Renal cortical epithelial cell (primary cell): ENCODE data around the gene GMPR. TPM values are rescaled to one million over a fixed set of nuclear protein-coding genes. Genes with fewer than 3 reads are reported as not detected.

Experiments used
- DNase-seq: peaks from one replicate; pipeline ENCODE4 v3.0.0-alpha.2; 2011; ENCODE audit warnings: low read depth
- total RNA-seq: library from RNA; depleted of rRNA; stranded (reverse); fragments of >200 nt; gene quantifications from 2 replicates; pipeline ENCODE4 v1.2.3, GENCODE V29; 2014

Gene GMPR
- total RNA-seq, 1 donor from 2014 or later: 9.5 TPM

DNA sequence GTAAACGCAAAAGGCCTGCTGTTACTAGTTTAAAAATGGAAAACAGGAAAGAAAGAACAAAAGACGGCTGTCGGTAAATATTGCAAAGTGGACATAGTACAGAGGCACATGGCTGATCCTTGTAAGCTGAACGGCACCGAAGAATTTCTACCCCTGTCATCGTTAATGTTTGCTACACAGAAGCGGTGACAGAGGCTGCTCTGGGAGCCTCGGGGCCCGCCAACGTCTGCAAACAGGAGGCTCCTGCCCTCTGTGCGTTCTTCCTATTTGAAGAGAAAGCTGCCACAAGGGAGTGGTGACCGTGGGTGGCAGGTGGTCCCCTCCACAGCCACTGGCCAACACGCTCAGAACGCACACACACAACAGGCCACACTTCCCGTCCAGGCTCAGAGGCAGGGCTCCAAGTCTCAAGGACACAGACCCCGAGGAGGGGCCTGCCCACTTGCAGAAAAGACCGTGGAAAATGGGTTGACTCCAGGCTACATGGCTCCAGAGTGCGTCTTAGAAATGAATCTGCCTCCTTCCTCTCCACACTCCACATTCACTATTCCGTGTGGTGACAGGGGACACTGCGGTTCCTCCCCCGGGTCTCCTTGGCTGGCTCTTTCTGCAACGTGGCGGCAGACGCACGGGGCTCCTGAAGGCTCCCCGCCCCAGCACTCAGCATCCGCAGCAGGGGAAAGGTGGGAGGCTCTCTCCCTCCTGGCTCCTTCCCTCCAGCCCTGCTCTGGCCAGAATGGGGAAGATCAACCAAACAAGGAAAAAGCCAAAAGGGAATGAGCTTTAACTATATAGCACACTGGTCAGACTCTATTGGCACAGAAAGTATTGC lies 64.5 kb downstream of the GMPR start:
- DNase-seq: no peak

DNA sequence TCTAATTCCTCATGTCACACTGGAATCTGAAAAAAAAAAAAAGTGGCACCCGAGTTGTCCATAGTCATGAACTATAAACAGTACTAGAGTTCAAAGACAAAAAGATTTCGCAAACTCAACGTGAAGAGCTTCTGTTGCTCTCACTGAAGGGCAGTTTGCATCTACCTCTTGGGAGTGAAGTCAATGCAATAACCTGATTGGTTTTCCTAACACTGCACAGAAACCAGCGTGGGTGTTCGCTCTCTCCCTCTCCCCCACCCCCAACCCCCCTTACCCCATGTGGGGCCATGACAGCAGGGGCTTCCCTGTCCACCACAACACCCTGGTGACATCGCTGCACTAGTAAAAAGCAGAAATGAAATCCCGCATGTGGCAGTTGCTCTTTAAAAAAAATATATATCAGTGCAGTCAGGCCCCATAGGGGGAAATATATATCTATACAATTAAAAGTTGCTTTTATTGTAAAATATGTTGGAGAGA lies 66.9 kb downstream of the GMPR start:
- no peak for DNase-seq

DNA sequence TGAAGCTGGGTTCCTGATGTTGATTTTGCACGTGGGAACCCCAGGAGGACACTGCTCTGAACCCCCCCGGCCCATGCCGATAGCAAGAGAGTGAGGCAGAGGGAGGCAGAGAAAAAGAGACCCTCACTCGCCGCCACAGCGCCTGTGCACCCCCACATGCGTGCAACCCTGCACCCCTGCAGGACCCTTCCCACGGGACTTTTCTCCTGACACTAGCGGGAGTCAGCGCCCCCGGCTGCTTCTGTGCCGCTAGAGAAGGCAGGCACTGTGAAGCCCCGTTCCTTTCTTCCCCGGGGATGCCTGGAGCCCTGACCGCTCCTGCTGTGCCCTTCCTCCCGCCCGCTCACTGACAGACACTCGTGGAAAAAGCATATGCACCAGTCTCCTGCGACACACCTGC lies 67.4 kb downstream of the GMPR start:
- DNase-seq: no peak

DNA sequence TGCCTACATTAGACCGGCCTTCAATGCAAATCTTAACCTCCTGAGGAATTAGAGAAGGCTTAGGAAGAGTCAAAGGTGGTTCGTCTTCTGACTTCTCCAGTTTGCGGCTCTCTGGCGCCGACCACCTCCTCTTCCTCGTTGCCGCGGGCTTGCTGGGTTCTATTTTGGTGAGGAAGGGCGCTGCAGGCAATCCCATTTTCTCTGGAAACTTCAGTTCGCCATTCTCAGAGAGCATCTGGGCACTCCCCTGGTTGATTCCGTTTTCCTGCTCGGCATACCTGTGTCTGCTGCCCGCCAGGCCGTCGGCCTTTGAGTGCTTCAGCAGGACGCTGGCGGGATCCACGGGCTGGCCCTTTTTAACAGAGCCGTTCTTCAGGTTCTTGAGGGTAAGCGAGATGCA lies 67.9 kb downstream of the GMPR start:
- no peak for DNase-seq

GRCh38 chr6:16311763-16312162 lies 73.4 kb downstream of the GMPR start:
- no peak for DNase-seq

GRCh38 chr6:16313732-16314131 lies 75.3 kb downstream of the GMPR start:
- DNase-seq: no peak

DNA sequence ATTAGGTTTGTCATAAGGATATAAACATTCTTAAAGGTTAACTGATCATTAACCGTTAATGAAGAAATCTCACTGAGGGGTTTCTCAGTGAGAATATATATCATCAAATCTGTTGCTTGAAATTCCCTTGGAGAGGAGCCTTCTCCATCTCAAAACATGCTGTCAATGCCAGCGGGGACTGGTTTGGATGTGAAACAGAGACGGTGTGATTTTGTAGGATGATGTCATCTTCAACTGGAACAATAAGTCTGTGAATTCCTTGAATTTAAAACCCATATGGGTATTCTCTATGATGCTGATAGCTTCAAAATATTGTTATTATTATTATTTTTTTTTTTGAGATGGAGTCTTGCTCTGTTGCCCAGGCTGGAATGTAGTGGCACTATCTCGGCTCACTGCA lies 75.9 kb downstream of the GMPR start:
- DNase-seq: no peak

DNA sequence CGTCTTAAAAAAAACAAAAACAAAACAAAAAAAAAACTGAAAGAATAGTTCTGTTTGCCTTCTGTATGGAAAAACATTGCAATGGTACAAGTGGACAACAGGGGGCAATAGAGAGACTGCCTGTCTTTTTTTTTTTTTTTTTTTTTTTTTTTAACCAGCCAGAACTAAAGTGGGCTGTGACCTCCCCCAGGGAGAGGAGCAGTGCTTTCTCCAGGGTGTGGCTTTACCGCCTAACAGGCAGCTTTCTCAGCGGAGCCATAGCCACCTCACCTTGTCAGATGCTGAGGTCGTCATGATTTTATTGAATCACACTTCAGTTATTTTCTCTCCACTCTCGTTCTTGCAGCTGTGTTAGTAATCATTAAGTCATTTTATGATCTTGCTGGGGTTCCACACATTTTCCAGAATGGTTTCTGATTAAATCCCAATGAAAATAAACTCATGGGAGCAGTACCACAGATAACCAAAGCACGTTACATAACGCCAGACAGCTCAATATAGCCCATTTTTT lies 78.4 kb downstream of the GMPR start:
- DNase-seq: peak; percentile 61

GRCh38 chr6:16318538-16318937 lies 80.2 kb downstream of the GMPR start:
- DNase-seq: peak; percentile 77

DNA sequence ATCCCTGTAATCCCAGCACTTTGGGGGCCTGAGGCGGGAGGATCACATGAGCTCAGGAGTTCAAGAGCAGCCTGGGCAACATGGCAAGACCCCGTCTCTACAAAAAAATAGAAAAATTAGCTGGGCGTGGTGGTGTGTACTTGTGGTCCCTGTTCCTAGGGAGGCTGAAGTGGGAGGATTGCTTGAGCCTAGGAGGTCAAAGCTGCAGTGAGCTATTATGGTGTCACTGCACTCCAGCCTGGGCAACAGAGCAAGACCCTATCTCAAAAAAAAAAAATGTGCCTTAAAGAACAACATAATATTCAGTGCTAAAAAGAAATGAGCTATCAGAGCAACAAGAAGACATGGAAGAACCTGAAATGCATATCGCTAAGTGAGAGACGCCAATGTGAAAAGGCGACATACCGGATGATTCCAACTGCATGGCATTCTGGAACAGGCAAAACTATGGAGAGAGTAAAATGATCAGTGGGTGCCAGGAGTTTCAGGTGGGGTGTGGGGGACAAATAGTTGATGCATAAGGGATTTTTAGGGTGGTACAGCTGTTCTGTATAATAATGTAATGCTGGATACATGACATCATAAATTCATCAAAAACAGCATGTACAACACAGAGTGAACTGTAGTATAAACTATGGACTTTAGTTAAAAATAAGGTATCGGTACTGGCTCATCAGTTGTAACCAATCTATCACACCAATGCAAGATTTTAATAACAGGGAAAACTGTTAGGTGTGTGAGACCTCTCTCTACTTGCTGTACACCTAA lies 80.8 kb downstream of the GMPR start:
- DNase-seq: no peak

DNA sequence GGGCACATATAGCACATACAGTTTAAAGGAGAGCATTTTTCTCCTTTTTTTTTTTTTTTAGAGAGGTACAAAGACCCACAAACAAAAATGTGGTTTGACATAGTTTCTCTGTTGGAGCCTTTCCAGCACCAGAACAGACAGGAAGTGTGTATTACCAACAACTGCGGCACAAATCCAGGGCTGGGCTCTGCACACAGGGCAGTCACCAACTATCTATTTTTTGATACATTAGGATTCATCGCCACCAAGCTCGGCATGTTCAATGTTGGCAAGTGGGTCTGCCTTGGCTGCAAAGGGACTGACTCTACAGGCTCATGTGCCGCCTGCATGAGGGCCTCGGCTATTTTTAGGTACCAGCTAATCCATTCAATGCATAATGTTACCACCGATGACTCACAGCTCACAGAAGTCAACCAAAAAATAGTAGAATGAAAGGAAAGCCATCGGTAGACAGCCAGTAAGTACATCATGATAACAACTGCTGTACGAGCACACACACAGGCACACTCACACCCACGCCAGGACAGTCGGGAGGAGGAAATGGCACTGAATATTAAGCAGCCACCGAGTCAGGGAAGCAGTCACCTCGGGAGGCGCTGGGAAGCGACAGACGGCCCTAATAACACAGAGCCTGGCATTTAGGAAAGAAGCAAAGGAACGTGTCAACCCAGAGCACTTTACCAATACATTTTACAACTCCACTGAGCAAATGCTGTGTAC lies 81.6 kb downstream of the GMPR start:
- DNase-seq: peak; percentile 91

GRCh38 chr6:16320533-16321340 lies 82.3 kb downstream of the GMPR start:
- no peak for DNase-seq

- no peak for DNase-seq
These were observed 82.9 kb downstream of the GMPR start for GRCh38 chr6:16321341-16321710.

DNA sequence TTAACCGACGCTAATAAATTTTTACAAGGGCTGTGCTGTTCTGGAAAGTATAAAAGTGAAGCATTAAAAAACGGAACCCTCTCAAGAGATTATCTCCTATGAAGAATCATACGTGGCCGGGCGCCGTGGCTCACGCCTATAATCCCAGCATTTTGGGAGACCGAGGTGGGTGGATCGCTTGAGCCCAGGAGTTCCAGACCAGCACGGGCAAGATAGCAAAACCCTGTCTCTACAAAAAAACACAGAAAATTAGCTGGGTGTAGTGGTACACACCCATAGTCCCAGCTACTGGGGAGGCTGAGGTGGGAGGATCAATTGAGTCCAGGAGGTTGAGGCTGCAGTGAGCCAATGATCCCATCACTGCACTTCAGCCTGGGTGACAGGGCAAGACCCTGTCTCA lies 83.4 kb downstream of the GMPR start:
- no peak for DNase-seq

DNA sequence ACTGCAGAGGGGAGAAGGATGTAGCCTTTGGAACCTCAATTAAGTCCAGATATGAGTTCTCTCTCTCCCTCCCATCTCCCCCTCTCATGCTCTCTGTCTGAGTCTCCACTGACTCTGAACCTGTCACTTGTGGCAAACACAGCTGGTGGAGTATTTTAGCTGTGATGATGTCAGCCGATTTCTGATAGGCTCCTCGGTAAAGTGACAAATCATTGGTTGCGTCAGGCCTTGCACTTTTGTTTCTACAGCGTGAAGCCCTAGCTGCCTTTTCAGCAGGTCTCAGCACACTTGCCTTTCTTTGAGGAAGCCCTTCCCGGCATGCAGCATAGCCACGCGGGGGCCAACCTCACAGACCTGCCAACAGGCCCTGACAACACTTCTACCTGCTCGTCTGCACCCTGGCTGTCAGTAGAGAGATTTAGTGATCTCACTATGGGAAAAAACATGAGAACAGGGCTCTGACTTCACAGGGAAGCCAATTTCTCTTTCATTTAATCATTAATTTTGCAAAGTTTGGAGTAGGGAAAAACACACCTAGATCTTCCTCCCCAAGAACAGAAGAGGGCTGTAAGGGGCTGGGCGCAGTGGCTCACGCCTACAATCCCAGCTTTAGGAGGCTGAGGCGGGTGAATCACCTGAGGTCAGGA lies 84.4 kb downstream of the GMPR start:
- DNase-seq: peak; percentile 76

GRCh38 chr6:16324184-16324583 lies 85.8 kb downstream of the GMPR start:
- DNase-seq: no peak

GRCh38 chr6:16324606-16325225 lies 86.3 kb downstream of the GMPR start:
- peak; percentile 27 for DNase-seq

DNA sequence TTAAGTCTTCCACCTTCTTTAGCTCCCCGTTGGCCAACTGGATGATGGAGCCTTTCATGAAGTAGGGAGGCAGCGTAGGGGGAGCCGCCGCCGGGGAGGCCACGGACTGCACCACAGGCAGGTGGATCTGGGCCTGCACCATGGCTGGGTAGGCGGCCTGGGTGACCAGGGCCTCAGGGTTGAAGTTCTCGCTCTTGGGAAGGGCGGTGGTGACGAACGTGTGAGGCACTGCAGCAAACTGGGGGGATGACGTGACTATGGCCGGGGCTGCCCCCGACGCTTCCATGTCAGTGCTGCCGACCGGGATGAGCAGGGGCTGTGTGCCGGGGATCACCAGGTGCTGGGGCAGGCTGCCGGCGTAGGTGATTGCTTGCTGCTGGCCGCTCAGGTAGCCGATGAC lies 88.1 kb downstream of the GMPR start:
- DNase-seq: no peak

DNA sequence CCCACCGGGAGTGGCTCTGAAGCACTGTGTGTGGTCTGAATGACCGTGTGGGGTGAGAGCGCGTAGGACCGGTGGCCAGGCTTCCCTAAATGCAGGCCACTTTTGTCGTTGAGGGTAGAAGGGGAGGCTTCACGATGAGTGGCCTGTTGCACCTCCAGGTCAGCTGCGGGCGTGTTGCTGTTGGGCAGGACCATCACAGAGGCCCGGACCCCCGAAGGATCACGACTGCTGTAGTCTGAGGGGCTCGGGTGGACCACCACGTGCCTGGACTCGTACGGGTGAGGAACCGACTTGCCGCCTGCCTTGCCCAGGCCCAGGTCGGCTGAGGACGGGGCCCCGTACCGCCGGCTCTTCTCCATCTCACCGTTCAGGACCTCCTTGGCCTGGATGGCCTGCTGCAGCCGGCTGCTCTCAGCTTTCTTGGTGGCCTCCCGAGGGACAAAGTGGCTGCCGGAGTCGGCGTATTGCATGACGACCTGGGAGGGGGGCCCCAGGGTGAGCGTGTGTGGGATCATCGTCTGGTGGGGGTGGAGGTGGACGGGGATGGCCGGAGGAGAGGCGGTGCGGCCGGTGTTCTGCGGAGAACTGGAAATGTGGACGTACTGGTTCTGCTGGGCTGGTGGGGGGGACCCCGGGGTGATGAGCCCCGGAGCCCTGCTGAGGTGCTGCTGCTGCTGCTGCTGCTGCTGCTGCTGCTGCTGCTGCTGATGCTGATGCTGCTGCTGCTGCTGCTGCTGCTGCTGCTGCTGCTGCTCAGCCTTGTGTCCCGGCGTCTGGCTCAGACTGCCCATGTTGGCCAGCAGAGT lies 88.8 kb downstream of the GMPR start:
- no peak for DNase-seq
